HEK293T (cell line): ENCODE results near the gene ZMYM1.
"Not testable (repeated sequence)": the region's sequence is repeated elsewhere in the genome, so short reads cannot be mapped to it uniquely, and the experiment has no call there.

Source experiments
- ARNT ChIP-seq: fragments of 450-650 bp; IDR thresholded peaks from 2 replicates; pipeline ENCODE4 v1.6.1; 2017; ENCODE audit warnings: mild to moderate bottlenecking
- CTBP1 ChIP-seq: fragments of 450-650 bp; IDR thresholded peaks from 2 replicates; pipeline ENCODE4 v1.6.1; 2016; ENCODE audit warnings: borderline replicate concordance
- FOXA1 ChIP-seq: fragments of 450-650 bp; IDR thresholded peaks from 2 replicates; pipeline ENCODE4 v1.6.1; 2016; ENCODE audit warnings: mild to moderate bottlenecking
- FOXK2 ChIP-seq: fragments of 450-650 bp; IDR thresholded peaks from 2 replicates; pipeline ENCODE4 v1.6.1; 2016; ENCODE audit warnings: mild to moderate bottlenecking
- LEF1 ChIP-seq: fragments of 450-650 bp; IDR thresholded peaks from 2 replicates; pipeline ENCODE4 v1.6.1; 2017; ENCODE audit warnings: mild to moderate bottlenecking, borderline replicate concordance
- NFRKB ChIP-seq: fragments of 450-650 bp; IDR thresholded peaks from 2 replicates; pipeline ENCODE4 v1.6.1; 2016; ENCODE audit warnings: mild to moderate bottlenecking, moderate library complexity
- SP1 ChIP-seq: fragments of 450-650 bp; IDR thresholded peaks from 2 replicates; pipeline ENCODE4 v1.6.1; 2017
- TARDBP ChIP-seq: fragments of 450-650 bp; IDR thresholded peaks from 2 replicates; pipeline ENCODE4 v1.6.1; 2016
- TF ChIP-seq, protein P1 (sequence below): fragments of 450-650 bp; IDR thresholded peaks from 2 replicates; pipeline ENCODE4 v1.6.1; 2016

- not testable (repeated sequence) for TF ChIP-seq NFRKB, LEF1, SP1, ARNT, FOXK2, TARDBP, CTBP1, FOXA1
- TF ChIP-seq, protein P1, sequence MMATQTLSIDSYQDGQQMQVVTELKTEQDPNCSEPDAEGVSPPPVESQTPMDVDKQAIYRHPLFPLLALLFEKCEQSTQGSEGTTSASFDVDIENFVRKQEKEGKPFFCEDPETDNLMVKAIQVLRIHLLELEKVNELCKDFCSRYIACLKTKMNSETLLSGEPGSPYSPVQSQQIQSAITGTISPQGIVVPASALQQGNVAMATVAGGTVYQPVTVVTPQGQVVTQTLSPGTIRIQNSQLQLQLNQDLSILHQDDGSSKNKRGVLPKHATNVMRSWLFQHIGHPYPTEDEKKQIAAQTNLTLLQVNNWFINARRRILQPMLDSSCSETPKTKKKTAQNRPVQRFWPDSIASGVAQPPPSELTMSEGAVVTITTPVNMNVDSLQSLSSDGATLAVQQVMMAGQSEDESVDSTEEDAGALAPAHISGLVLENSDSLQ = not testable (repeated sequence)
Measured at GRCh38 chr1:35142728-35143127, 63.5 kb downstream of the ZMYM1 start.
